Measurements from ENCODE around the gene ZCCHC9.

The ZCCHC9 gene

DNA sequence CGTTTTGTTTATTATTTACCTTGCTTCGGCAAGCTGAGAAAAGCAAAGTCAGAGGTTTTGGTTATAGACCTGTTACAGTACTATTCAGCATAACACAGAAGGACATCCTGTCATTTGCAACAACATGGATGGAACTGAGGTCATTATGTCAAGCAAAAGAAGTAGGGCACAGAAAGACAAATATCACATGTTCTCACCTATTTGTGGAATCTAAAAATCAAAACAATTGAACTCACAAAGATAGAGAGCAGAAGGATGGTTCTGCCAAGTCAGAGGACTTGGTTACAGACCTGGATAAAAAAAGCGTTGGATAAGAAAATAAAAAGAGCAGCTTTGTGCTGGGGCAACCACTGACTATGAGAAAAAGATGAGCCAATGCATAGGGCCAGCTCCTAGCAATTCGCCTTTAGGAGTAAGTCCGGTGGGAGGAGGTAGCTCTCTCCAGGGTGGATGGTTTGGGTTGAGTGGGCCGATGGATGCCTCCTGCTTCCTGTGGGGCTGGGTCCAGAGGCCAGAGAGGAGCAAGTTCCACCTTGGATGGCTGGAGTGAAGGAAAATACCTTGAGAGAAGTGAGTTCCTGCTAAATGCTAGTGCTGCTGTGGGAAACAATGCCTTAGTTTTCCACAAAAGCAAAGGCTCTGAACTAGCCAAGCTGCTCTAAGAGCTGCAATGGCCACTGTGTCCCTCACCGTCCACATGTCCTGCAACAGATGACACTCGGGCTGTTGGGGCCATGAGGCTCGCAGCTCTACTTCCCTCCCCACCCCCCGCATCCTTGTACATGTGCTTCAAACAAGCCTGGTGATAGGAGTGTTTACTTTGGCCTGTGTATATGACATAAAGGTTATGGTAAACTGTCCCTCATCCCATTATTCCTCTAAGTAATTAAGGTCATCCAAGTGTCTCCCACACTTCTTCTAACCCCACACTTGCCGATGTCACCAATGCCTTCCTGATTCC, 54.2 kb downstream of the ZCCHC9 start:
- DNase-seq (ENCODE audit: low read depth in 2 of 2): no peak

DNA sequence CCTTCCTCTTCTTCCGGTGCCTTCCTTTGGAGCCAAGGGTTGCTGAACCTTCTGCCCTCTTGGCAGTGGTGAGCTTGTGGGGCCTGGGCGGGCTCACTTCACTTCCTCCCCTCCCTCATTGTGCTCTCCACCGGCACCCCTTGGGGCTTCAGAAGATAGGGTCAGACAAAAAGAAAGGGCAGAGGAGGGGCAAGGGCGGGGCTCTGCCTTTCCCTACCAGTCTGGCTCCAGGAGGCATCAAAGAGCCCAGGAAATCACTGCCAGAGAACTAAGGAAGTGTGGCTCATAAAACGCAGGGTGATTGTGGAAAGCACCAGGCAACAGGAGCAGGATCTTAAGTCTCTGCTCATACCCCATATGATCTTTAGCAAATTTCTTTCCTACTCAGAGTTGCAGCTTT, 57.7 kb downstream of the ZCCHC9 start:
- no peak for DNase-seq (ENCODE audit: low read depth in 2 of 2)

DNA sequence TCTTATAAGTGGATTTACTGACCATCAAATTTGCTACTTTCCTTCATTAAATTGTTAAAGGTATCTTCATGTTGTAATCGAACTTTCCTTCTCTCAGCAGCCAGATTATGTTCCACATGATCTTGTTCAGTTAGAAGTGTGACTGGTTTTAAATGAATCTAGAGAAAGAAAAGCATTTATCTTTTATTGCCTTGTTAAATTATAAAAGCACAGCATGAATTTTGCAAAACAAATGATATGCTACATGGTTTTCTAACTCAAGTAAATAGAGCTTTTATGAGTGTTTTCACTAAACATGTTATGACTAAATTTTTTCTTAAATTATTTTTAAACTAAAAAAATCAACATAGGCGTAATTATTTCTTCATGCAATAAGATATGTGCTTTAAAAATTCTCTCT, 58.5 kb downstream of the ZCCHC9 start:
- DNase-seq (ENCODE audit: low read depth in 2 of 2): no peak

DNA sequence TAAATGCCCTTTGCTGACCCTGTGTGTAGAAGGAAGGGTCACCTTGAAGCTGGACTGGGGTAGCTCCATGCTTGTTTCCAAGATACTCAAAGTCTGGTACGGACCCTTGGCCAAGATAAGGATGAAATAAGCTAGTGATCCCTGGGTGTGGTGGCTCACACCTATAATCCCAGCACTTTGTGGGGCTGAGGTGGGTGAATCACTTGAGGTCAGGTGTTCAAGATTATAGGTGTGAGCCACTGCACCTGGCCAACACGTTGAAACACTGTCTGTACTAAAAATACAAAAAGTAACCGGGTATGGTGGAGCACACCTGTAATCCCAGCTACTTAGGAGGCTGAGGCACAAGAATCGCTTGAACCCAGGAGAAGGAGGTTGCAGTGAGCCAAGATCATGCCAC, 59.3 kb downstream of the ZCCHC9 start:
- DNase-seq (ENCODE audit: low read depth in 2 of 2): no peak

DNA sequence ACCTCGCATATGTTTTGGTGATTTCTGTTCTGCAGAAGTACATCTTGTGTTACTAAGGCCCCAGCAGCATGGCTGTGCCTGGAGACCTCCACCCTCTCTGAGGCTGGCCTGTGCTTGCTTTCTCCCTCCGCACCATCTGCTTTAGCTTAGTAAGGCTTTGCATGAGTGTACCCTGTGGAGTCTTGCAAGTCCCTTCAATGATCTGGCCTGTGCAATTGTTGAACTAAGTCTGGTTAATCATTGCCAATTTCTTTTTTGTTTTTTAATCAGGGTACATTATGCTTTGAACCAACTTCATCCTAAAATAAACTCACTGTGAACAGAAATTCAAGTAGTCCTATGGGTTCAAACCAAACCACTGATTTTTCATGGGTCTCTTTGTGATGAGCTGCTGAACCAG, 60.2 kb downstream of the ZCCHC9 start:
- DNase-seq (ENCODE audit: low read depth in 2 of 2): no peak

Measured in stimulated activated CD4-positive, alpha-beta T cell treated with anti-CD3 and anti-CD28 coated beads, Interleukin-1b, Interleukin-23, amount 100 ng/mL, for 4 hours (primary cell).